ENCODE measurements around the gene SH3PXD2A. TPM values are rescaled to one million over a fixed set of nuclear protein-coding genes. Genes with fewer than 3 reads are reported as not detected.

SH3PXD2A gene
- total and polyA plus RNA-seq, 9 of the 15 experiments (the other 6 are each of a cell fraction or from before 2014, with no cell fraction given): 0.41 to 9.3 (median 2.5) TPM

- TF ChIP-seq TSHZ1 (CRISPR knock-in tag; IDR thresholded peaks at IDR 0.05) (no peak), XRCC5 (IDR thresholded peaks at IDR 0.05; ENCODE audit: low read depth, low read length) (no peak), CHD1 (IDR thresholded peaks at IDR 0.05; ENCODE audit: low read length) (no peak), TAL1 (IDR thresholded peaks at IDR 0.05) (peak; percentile 91), CTCFL (IDR thresholded peaks at IDR 0.05; ENCODE audit: borderline replicate concordance, insufficient read depth, low read depth, low read length, poor library complexity, severe bottlenecking) (no peak), NR4A1 (CRISPR knock-in tag; IDR thresholded peaks at IDR 0.05) (0 out of 2 replicates have a peak, but pooled peaks have one; percentile 13), NR4A1 (tag; IDR thresholded peaks at IDR 0.05) (peak; percentile 69; the same call in 1 of the 2 replicates), ZKSCAN3 (CRISPR knock-in tag; IDR thresholded peaks at IDR 0.05) (no peak), RREB1 (CRISPR knock-in tag; IDR thresholded peaks at IDR 0.05) (no peak), SRSF9 (IDR thresholded peaks at IDR 0.05; ENCODE audit: borderline replicate concordance, low read depth, low read length) (no peak), HNRNPLL (IDR thresholded peaks at IDR 0.05; ENCODE audit: low read depth, low read length, poor library complexity, severe bottlenecking) (no peak), DLX4 (CRISPR knock-in tag; IDR thresholded peaks at IDR 0.05) (no peak), PHB (CRISPR knock-in tag; IDR thresholded peaks at IDR 0.05) (no peak)
Measured at GRCh38 chr10:103618575-103619423, 236.6 kb downstream of the SH3PXD2A start (continued).

Data from K562 (cell line).